HFF-Myc (cell line): ENCODE results near the gene CHRNA4.

Source experiments
- DNase-seq: peaks from one replicate; pipeline ENCODE4 v3.0.0-alpha.2; 2011; ENCODE audit warnings: low read depth; ENCODE audit errors: extremely low read depth
- H3K4me3 ChIP-seq: replicated peaks from 2 replicates; pipeline ENCODE4 v1.5.1; 2011; ENCODE audit warnings: low read depth, mild to moderate bottlenecking, control low read depth, low read length
- TF ChIP-seq, protein P1 (sequence below): IDR thresholded peaks from 2 replicates; pipeline ENCODE4 v1.5.1; 2012; ENCODE audit warnings: mild to moderate bottlenecking, low read depth, low read length, control low read depth; ENCODE audit errors: missing control alignments

The CHRNA4 gene

DNA sequence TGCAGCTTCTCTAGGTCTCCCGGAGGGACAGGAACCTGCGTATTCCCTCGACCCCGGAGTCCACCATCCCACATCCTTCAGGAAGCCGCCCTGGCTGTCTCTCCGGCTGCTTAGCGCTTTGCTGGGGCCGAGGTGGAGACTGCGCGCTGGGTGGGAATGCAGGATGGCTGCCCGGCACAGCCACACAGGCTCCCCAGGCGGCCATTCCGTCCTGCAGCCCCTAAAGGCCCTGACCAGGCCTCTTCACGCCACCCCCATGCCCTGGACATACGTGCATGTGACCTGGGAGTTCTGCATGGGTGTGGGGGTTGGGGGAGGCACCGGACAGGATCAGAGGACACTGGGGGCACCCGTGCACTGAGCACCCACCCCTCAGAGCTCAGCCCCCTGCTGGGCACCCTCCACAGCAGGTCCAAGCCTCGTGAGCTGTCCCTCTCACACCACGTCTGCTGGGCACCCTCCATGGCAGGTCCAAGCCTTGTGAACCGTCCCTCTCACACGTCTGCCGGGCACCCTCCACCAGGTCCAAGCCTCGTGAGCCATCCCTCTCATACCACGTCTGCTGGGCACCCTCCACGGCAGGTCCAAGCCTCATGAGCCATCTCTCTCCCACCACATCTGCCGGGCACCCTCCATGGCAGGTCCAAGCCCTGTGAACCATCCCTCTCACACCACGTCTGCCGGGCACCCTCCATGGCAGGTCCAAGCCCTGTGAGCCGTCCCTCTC, 40.4 kb upstream of the CHRNA4 start:
- no peak for DNase-seq
- TF ChIP-seq, protein P1, sequence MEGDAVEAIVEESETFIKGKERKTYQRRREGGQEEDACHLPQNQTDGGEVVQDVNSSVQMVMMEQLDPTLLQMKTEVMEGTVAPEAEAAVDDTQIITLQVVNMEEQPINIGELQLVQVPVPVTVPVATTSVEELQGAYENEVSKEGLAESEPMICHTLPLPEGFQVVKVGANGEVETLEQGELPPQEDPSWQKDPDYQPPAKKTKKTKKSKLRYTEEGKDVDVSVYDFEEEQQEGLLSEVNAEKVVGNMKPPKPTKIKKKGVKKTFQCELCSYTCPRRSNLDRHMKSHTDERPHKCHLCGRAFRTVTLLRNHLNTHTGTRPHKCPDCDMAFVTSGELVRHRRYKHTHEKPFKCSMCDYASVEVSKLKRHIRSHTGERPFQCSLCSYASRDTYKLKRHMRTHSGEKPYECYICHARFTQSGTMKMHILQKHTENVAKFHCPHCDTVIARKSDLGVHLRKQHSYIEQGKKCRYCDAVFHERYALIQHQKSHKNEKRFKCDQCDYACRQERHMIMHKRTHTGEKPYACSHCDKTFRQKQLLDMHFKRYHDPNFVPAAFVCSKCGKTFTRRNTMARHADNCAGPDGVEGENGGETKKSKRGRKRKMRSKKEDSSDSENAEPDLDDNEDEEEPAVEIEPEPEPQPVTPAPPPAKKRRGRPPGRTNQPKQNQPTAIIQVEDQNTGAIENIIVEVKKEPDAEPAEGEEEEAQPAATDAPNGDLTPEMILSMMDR: no peak
- H3K4me3 ChIP-seq: no peak overlapping the region

DNA sequence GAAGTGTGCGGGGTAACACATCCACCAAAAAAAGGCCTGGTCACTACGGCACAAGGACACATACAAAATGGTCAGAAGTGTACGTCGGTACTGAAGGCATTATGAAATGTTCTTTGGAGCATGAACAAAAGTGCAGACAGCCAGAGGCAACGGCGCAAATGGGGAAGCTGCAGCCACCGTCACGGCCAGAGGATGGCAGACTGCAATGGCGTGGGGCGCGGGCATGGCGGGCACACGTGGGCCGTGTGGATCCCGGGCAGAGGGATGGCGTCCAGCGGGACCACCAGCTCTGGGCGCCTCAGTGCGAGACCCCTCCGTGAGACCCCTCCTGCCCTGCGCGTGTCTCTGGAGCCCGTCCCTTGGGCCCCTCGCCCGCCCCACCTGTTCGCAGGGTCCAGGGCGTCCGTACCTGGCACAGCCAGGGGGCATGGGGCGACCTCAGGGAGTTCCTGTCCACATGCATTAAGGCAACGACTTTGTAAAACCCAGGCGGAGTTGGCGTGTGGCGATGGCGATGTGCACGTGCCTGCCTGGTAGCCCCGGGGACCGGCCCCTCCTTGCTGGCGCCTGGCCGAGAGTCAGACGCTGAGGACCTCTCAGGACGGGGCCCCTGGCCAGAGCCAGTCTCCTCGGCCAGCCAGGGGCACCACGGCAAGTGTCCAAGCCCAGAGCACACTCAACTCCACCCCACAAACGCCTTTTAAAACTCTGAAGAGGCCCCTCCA, 39.5 kb upstream of the CHRNA4 start:
- no peak for DNase-seq
- TF ChIP-seq, protein P1: no peak
- H3K4me3 ChIP-seq: no peak overlapping the region

DNA sequence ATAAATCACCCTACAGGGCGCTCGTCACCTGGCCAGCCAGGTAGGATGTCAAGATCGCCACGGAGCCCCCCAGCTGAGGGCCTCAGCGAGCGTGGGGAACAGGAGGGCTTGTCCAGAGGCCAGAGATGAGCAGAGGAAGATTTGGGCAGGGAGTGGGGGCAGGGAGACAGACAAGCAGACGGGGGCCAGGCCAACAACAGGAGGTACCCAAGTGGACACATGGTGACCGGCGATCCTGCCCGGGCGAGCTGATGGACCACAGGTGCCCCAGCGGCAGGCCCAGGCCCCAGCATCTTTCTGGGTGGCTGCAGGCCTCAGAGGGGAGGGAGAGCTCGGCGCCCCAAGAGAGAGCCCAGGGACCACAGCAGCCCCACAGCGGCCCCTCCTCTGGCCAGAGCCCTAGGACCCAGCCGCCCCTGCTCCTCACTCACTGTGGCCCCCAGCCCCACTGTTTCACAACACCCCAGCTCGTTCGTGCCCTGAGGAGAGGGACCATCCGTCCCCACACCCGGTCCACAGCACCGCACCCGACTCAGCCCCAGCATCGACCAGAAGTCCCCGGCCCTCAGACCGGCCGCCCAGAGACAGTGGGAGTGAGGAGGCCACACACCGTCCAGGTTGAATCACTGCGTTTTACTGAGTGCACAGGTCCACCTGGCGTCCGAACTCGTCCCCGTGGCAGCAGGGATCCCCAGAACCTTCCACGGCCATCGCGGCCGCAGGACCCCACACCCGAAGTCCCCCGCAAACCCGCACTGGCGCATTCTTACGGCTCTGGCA, 38.6 kb upstream of the CHRNA4 start:
- TF ChIP-seq, protein P1: no peak
- no peak overlapping the region for H3K4me3 ChIP-seq
- no peak for DNase-seq

DNA sequence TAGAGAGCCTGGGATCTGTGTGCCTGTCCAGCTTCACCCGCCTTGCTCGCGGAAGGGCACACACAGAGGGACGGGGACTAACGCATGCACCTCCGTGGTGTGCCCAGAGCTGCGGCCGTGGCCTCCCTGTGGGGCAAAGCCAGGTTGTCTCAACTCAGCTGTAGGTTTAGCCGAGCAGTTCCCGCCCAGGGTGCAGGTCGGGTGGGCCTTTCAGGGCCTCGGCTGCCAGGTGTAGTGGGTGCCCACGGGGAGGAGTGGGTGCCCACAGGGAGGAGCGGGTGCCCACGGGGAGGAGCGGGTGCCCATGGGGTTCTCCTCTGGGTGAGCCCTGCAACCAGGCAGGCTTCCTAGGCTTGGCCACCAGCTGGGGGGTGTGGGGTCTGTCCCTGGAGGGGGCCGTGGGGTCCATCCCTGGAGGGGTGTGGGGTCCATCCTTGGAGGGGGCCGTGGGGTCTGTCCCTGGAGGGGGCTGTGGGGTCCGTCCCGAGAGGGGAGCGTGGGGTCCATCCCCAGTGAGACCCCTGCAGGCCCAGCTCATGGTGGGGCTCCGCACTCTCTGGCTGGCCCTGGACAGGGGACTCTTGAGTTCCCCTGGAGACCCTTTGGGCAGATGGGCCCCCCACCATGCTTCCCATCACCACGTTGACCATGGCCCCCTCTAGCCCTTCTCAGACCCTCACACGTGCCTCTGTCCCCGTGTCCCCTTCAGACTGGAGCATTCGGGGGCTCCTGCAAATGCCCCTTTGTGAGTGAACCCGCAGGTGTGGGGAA, 37.8 kb upstream of the CHRNA4 start:
- H3K4me3 ChIP-seq: no peak overlapping the region
- TF ChIP-seq, protein P1: no peak
- DNase-seq: no peak

DNA sequence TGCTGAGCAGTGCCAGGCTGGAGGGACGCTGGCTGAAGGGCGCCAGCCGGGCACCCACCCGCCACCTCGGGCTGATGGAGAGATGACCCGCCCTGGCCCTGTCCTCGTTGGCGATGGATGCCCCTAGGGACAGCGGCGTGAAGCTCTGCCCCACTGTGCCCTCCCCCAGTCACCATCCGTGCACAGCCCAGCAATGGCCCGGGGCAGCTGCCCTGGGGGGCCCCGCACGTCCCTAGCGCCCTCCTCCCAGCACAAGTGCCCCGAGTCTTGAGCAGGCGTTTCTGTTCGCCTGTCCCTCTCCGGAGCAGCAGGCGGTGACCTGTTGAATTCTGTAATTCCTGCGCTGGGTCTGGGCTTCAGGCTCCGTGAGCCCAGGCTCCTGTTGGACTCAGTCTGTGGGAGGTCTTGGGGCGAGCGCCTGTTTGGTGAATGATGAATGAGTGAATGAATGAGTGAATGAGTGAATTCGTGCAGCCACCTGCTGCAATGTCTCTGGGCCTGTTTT, 36.8 kb upstream of the CHRNA4 start:
- TF ChIP-seq, protein P1: no peak
- H3K4me3 ChIP-seq: no peak overlapping the region
- DNase-seq: no peak

DNA sequence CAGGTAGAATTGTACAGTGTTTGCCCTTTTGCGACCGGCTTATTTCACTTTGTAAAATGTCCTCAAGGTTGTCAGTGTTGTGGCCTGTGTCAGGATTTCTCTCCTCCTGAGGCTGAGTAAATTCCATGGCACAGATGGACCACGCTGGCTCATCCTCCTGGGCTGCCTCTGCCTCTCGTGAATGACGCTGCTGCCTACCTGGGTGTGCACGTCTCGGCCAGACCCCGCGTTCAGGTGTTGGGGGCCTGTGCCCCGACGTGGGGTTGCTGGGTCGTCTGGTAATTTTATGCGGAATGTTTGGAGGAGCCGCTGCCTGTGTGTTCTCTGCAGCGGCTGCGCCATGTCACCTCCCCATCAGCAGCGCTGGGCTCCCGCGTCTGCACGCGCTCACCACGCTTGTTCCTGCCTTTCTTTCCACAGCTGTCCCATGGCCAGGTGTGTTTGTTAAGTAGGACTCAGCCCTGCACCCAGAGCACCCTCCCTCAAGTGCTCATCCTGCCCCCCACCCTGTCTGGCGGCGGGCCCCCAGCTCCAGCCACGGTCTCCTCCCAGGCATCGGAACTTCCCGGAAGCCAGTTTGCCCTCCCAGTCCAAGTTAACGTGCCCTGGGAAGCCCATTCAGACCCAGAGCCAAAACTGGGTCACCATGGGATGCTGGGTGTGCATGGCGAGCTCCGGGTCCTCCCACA, 36.1 kb upstream of the CHRNA4 start:
- no peak for DNase-seq
- TF ChIP-seq, protein P1: no peak
- no peak overlapping the region for H3K4me3 ChIP-seq
